GM12875 (cell line): ENCODE measurements around the gene STAU1.
"Not testable (repeated sequence)": the region's sequence is repeated elsewhere in the genome, so short reads cannot be mapped to it uniquely, and the experiment has no call there.

Experiments used
- H3K4me3 ChIP-seq: one replicate; pipeline ENCODE4 v1.5.1; 2011; ENCODE audit warnings: low read depth, low read length, control low read depth
- TF ChIP-seq, protein P1 (sequence below): IDR thresholded peaks from 2 replicates; pipeline ENCODE4 v1.5.1; 2011; ENCODE audit warnings: low read depth, mild to moderate bottlenecking, control low read depth, inconsistent platforms, low read length, moderate library complexity, borderline replicate concordance; ENCODE audit not compliant: insufficient read depth

STAU1 gene

DNA sequence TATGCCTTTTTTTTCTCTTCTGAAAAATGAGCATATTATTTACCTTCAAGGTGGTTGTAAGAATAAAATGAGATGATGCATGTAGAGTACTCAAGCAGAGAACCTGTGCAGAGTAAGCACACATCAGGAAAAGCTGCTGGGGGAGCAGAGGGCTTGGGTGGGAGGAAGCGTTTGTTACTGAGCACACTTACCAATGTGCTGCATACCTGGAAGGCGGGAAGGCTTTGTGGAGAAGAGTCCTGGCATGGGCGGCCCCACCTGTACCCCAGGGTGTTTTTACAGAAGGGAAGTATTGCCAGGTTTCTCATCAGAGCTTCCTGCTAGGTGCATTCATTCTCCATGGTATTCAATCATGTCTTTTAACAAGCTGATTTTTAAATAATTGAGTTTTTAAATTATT lies 89.1 kb downstream of the STAU1 start:
- TF ChIP-seq, protein P1, sequence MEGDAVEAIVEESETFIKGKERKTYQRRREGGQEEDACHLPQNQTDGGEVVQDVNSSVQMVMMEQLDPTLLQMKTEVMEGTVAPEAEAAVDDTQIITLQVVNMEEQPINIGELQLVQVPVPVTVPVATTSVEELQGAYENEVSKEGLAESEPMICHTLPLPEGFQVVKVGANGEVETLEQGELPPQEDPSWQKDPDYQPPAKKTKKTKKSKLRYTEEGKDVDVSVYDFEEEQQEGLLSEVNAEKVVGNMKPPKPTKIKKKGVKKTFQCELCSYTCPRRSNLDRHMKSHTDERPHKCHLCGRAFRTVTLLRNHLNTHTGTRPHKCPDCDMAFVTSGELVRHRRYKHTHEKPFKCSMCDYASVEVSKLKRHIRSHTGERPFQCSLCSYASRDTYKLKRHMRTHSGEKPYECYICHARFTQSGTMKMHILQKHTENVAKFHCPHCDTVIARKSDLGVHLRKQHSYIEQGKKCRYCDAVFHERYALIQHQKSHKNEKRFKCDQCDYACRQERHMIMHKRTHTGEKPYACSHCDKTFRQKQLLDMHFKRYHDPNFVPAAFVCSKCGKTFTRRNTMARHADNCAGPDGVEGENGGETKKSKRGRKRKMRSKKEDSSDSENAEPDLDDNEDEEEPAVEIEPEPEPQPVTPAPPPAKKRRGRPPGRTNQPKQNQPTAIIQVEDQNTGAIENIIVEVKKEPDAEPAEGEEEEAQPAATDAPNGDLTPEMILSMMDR = no peak
- no peak overlapping the region for H3K4me3 ChIP-seq

DNA sequence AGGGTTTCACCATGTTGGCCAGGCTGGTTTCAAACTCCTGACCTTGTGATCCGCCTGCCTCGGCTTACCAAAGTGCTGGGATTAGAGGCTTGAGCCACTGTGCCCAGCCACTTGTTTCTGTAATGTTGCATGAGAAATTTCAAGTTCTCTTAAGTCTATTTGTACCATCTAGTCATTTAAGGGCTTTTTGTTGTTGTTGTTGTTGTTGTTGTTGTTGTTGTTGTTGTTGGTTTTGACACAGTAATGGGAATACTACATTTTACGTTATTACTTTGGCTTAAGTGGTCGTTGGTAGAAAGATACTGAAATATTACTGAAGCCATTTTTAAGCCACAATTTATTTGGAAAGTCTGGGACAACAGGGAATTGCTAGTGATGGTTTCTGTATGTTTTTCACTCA lies 90.0 kb downstream of the STAU1 start:
- no peak overlapping the region for H3K4me3 ChIP-seq

DNA sequence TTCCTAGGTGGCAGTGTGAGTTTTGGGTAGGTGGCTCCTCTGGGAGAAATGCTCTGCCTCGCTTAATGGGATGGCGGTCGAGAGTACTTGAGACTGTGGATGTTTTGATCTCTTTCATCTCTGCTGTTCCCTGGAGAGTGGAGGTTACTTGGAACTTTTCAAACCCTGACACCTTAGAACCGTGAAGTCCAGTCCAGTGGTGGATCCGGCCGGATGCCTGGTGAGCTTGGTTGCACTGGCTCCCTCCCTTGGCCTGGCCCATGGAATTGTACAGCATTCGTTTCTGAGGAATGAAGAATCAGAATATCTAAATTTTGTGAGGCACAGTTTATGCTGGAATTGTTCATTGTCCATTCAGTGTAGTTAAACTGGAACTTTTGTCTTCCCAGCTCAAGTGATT lies 91.0 kb downstream of the STAU1 start:
- TF ChIP-seq, protein P1 = no peak
- H3K4me3 ChIP-seq = no peak overlapping the region

More for the DNA sequence above, 90.0 kb downstream of the STAU1 start:
- TF ChIP-seq, protein P1 = no peak

DNA sequence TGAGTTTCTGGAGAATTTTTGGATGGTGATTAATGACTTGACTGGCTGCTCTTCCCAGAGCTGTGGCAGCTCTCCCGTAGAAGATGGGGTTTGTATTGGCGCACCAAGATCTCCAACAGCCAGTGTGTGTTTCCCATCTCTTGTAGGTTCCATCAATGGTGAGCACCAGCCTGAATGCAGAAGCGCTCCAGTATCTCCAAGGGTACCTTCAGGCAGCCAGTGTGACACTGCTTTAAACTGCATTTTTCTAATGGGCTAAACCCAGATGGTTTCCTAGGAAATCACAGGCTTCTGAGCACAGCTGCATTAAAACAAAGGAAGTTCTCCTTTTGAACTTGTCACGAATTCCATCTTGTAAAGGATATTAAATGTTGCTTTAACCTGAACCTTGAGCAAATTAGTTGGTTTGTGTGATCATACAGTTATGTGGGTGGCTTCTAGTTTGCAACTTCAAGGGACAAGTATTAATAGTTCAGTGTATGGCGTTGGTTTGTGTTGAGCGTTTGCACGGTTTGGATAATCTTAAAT lies 91.9 kb downstream of the STAU1 start:
- TF ChIP-seq, protein P1 = no peak
- no peak overlapping the region for H3K4me3 ChIP-seq

DNA sequence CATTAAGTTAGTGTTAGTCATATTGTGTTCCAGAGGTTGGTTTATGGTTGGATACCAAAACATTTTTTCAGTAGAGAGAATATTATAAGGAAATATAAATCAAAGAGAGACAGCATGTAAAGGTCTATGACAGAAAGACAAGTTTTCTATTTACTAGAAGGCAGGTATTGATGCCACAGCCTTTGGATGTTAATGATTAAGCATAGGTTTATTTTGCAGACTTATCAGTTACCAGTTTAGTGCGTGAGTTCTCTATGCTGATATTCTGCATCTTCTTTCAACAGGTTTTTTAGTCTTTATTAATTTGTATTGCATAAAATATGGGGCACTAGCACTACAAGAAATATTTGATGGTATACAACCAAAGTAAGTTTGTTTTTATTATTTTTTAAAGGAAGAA lies 96.4 kb downstream of the STAU1 start:
- TF ChIP-seq, protein P1 = no peak
- H3K4me3 ChIP-seq = no peak overlapping the region

DNA sequence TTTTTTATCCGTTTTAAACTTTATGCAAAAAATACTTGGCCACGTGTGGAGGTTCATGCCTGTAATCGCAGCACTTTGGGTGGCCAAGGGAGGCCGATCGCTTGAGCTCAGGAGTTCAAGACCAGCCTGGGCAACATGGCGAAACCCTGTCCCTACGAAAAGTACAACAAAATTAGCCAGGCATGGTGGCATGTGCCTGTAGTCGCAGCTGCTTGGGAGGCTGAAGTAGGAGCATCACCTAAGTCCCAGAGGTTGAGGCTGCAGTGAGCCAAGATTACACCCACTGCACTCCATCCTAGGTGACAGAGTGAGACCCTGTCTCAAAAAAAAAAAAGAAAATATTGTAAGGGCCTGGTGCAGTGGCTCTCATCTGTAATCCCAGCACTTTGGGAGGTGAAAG lies 97.0 kb downstream of the STAU1 start:
- no peak overlapping the region for H3K4me3 ChIP-seq
- TF ChIP-seq, protein P1 = no peak

DNA sequence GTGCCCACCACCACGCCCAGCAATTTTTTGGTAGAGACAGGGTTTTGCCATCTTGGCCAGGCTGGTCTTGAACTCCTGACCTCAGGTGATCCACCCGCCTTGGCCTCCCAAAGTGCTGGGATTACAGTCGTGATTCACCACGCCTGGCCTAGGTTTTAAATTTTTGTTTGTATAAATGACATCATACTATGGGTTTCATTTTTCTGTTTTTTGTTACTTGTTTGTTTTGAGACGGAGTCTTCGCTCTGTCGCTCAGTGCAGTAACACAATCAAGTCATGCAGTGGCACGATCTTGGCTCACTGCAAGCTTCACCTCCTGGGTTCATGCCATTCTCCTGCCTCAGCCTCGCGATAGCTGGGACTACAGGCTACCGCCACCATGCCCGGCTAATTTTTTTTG lies 105.8 kb downstream of the STAU1 start:
- H3K4me3 ChIP-seq = not testable (repeated sequence)

DNA sequence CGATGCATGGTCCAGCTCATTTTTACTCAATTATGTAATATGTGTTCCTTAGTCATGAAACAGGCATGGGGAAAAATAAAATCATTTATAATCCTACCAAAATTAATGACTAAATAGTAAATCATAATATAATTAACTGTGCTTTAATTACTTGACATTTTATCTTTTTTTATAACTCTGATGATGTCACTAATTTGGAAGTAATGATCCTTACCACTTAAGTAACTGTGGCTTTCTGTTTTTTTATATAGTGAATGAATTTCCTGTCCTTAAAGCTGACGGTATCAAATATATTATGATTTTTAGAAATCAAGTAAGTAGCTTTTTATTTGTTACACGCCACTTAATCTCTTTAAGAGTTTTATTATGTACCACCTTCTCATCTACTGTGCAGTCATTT lies 109.8 kb downstream of the STAU1 start:
- TF ChIP-seq, protein P1 = no peak
- no peak overlapping the region for H3K4me3 ChIP-seq
